Measurements from ENCODE around the gene VAV3. TPM values are rescaled to one million over a fixed set of nuclear protein-coding genes. Genes with fewer than 3 reads are reported as not detected.

Gene VAV3
- polyA plus RNA-seq, 1 of the 3 experiments (the other 2 are of a cell fraction) = not detected

DNA sequence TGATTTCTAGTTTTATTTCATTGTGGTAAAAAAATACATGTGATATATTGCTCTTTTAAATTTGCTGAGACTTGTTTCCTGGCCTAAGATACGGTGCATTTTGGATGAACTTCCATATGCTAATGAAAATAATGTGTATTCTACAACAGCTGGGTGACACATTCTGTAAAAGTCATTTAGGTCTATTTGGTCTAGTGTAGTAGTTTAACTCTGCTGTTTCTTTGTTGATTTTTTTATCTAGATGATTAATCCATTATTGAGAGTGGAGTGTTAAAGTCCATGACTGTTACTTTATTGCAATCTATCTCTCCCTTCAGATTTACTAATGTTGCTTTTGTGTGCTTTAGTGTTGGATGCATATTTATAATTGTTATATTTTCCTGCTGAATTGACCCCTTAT is 161.4 kb downstream of the VAV3 start (continued):
- TF ChIP-seq, protein P1, sequence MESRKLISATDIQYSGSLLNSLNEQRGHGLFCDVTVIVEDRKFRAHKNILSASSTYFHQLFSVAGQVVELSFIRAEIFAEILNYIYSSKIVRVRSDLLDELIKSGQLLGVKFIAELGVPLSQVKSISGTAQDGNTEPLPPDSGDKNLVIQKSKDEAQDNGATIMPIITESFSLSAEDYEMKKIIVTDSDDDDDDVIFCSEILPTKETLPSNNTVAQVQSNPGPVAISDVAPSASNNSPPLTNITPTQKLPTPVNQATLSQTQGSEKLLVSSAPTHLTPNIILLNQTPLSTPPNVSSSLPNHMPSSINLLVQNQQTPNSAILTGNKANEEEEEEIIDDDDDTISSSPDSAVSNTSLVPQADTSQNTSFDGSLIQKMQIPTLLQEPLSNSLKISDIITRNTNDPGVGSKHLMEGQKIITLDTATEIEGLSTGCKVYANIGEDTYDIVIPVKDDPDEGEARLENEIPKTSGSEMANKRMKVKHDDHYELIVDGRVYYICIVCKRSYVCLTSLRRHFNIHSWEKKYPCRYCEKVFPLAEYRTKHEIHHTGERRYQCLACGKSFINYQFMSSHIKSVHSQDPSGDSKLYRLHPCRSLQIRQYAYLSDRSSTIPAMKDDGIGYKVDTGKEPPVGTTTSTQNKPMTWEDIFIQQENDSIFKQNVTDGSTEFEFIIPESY (IDR thresholded peaks at IDR 0.05; ENCODE audit: borderline replicate concordance, low read depth) = no peak
- TF ChIP-seq, protein P2, sequence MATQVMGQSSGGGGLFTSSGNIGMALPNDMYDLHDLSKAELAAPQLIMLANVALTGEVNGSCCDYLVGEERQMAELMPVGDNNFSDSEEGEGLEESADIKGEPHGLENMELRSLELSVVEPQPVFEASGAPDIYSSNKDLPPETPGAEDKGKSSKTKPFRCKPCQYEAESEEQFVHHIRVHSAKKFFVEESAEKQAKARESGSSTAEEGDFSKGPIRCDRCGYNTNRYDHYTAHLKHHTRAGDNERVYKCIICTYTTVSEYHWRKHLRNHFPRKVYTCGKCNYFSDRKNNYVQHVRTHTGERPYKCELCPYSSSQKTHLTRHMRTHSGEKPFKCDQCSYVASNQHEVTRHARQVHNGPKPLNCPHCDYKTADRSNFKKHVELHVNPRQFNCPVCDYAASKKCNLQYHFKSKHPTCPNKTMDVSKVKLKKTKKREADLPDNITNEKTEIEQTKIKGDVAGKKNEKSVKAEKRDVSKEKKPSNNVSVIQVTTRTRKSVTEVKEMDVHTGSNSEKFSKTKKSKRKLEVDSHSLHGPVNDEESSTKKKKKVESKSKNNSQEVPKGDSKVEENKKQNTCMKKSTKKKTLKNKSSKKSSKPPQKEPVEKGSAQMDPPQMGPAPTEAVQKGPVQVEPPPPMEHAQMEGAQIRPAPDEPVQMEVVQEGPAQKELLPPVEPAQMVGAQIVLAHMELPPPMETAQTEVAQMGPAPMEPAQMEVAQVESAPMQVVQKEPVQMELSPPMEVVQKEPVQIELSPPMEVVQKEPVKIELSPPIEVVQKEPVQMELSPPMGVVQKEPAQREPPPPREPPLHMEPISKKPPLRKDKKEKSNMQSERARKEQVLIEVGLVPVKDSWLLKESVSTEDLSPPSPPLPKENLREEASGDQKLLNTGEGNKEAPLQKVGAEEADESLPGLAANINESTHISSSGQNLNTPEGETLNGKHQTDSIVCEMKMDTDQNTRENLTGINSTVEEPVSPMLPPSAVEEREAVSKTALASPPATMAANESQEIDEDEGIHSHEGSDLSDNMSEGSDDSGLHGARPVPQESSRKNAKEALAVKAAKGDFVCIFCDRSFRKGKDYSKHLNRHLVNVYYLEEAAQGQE (IDR thresholded peaks at IDR 0.05; ENCODE audit: low read depth, low read length) = no peak
- TF ChIP-seq RFX5 (IDR thresholded peaks at IDR 0.05; ENCODE audit: low read length) = no peak
- TF ChIP-seq MEF2A (IDR thresholded peaks at IDR 0.05; ENCODE audit: borderline replicate concordance, low read depth) = no peak
- TF ChIP-seq TEAD4 (IDR thresholded peaks at IDR 0.05; ENCODE audit: borderline replicate concordance, insufficient read depth) = no peak

DNA sequence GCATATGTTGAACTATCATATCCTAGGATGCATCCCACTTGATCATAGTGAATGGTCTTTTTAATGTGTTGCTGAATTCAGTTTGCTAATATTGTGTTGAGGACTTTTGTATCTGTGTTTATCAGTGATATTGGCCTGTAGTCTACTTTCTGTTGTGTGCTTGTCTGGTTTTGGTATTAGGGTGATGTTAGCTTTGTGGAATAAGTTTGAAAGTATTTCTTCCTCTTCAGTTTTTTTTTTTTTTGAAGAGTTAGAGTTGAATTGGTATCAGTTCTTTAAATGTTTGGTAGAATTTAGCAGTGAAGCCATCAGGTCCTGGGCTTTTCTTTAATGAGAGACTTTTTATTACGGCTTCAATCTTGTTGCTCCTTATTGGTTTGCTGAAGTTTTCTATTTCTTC is 162.3 kb downstream of the VAV3 start:
- H4K20me1 ChIP-seq (ENCODE audit: insufficient read depth) = no peaks in the 10 kb centered on the region
- H3K4me1 ChIP-seq (ENCODE audit: control insufficient read depth in 1 of 2, insufficient read depth in 2 of 2, low read depth in 1 of 2, low read length in 1 of 2) = peaks cover 0 to 2% of the 10 kb centered on the region in 2 experiments; a peak in 1 of 4 replicates
- no peaks in the 10 kb centered on the region for H3K36me3 ChIP-seq (replicated peaks in 1 of 2; ENCODE audit: control insufficient read depth in 1 of 2, insufficient read depth in 2 of 2, low read length in 1 of 2)
- ChIA-PET CTCF (interaction anchor here (1.4 kb wide), 1 partner anchor 323 kb away, joined by 3 read pairs; no protein-coding TSS in a partner anchor), POLR2A (no interaction called here)
- no peak overlapping the region for H2AFZ ChIP-seq (ENCODE audit: low read depth)
- H3F3A ChIP-seq (replicated peaks; ENCODE audit: insufficient read depth) = no peaks in the 10 kb centered on the region
- WGBS (ENCODE audit: low lambda C conversion rate) = 60% methylated on average over 1 of the region's 1 CpG
- H3K9ac ChIP-seq = no peak overlapping the region
- H3K9me2 ChIP-seq = no peaks in the 10 kb centered on the region
- no peaks in the 10 kb centered on the region for H3K27me3 ChIP-seq (ENCODE audit: insufficient read depth)
- H3K4me3 ChIP-seq (ENCODE audit: low read depth in 2 of 2, low read length in 1 of 2) = no peak overlapping the region
- DNase-seq = no peak
- no peaks in the 10 kb centered on the region for H3K9me3 ChIP-seq
- no peak for TF ChIP-seq RFX5 (IDR thresholded peaks at IDR 0.05; ENCODE audit: low read length)
- TF ChIP-seq, protein P3, sequence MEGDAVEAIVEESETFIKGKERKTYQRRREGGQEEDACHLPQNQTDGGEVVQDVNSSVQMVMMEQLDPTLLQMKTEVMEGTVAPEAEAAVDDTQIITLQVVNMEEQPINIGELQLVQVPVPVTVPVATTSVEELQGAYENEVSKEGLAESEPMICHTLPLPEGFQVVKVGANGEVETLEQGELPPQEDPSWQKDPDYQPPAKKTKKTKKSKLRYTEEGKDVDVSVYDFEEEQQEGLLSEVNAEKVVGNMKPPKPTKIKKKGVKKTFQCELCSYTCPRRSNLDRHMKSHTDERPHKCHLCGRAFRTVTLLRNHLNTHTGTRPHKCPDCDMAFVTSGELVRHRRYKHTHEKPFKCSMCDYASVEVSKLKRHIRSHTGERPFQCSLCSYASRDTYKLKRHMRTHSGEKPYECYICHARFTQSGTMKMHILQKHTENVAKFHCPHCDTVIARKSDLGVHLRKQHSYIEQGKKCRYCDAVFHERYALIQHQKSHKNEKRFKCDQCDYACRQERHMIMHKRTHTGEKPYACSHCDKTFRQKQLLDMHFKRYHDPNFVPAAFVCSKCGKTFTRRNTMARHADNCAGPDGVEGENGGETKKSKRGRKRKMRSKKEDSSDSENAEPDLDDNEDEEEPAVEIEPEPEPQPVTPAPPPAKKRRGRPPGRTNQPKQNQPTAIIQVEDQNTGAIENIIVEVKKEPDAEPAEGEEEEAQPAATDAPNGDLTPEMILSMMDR (IDR thresholded peaks at IDR 0.05) = no peak
- TF ChIP-seq MXI1 (IDR thresholded peaks at IDR 0.05; ENCODE audit: low read depth, low read length) = no peak
- TF ChIP-seq SMC3 (IDR thresholded peaks at IDR 0.05; ENCODE audit: low read depth, low read length) = no peak
- no peak for TF ChIP-seq SIN3A (IDR thresholded peaks at IDR 0.05; ENCODE audit: borderline replicate concordance, low read depth, low read length)
- H3K79me2 ChIP-seq (ENCODE audit: insufficient read depth) = no peaks in the 10 kb centered on the region
- H3K4me2 ChIP-seq = no peak overlapping the region
- no peak overlapping the region for H3K27ac ChIP-seq (ENCODE audit: low read depth in 2 of 2, low read length in 1 of 2)
